ENCODE data around the gene GPC6.

DNA sequence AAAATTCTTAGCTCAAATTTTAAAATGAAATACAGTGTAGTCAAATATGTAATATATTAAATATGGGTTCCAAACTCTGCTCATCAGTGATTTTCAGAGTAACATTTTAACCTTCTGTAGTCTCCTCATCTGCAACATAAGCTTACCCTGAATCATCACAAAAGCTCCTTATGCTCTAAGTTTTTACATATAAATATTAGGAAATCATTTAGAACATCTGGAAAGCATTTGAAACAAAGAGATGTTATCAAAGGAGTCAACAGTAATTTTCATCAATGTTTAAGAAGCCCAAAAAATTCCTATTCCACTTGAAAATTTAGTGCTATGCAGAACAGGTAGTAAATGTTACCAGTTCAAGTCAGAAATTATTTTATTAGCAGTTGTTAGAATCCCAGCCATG, 1028.1 kb downstream of the GPC6 start:
- TF ChIP-seq SP1 (IDR thresholded peaks at IDR 0.05) (no peak), ZNF384 (IDR thresholded peaks at IDR 0.05) (no peak), PKNOX1 (IDR thresholded peaks at IDR 0.05) (no peak), NFRKB (IDR thresholded peaks at IDR 0.05) (no peak), BHLHE40 (IDR thresholded peaks at IDR 0.05; ENCODE audit: borderline replicate concordance) (no peak), ELF4 (IDR thresholded peaks at IDR 0.05) (no peak), FOXK2 (IDR thresholded peaks at IDR 0.05) (no peak), L3MBTL2 (conservative IDR thresholded peaks at IDR 0.05) (no peak), FOXM1 (IDR thresholded peaks at IDR 0.05; ENCODE audit: borderline replicate concordance) (no peak), ARNT (IDR thresholded peaks at IDR 0.05) (no peak), CTBP1 (IDR thresholded peaks at IDR 0.05; ENCODE audit: borderline replicate concordance) (no peak), FOXA1 (IDR thresholded peaks at IDR 0.05) (no peak), LEF1 (IDR thresholded peaks at IDR 0.05; ENCODE audit: borderline replicate concordance) (no peak)
